ENCODE measurements around the gene MYO5B.
A peak's percentile ranks its signal among the peaks of the same experiment; 100 is the strongest.
"Not testable (repeated sequence)": the region's sequence is repeated elsewhere in the genome, so short reads cannot be mapped to it uniquely, and the experiment has no call there.

MYO5B gene

DNA sequence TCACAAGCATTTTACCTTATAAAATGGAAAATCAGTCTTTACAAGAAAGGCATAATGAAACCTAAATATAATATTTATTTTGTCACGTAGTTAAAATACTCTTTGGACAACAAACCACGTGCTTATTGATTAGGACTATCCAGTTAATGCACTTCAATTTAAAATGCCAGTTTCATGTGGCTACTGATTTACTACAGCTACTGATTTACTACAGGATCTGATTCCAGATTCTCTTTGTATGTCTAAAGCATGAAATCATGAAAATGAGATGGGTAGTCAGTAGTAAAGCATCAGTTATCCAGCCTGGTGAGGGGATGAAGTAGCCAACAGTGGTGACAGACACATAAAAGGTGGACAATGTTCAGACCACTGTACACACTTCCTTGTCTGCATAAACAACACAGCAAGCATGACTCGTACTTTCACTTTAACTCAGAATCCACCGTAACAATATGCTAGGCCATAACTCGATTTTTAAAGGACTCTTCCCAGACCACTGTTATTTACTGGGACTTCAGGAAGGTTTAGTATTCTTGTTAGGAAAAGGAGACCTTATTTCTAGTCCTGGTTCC, 406.5 kb downstream of the MYO5B start:
- H3K4me3 ChIP-seq (ENCODE audit: low read depth, low read length), result no peak overlapping the region
- peak; percentile 22 for DNase-seq
- no peak overlapping the region for H3K27ac ChIP-seq
- peaks cover 13% of the 10 kb centered on the region for H3K36me3 ChIP-seq (replicated peaks)
- TF ChIP-seq, protein P1, sequence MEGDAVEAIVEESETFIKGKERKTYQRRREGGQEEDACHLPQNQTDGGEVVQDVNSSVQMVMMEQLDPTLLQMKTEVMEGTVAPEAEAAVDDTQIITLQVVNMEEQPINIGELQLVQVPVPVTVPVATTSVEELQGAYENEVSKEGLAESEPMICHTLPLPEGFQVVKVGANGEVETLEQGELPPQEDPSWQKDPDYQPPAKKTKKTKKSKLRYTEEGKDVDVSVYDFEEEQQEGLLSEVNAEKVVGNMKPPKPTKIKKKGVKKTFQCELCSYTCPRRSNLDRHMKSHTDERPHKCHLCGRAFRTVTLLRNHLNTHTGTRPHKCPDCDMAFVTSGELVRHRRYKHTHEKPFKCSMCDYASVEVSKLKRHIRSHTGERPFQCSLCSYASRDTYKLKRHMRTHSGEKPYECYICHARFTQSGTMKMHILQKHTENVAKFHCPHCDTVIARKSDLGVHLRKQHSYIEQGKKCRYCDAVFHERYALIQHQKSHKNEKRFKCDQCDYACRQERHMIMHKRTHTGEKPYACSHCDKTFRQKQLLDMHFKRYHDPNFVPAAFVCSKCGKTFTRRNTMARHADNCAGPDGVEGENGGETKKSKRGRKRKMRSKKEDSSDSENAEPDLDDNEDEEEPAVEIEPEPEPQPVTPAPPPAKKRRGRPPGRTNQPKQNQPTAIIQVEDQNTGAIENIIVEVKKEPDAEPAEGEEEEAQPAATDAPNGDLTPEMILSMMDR (IDR thresholded peaks at IDR 0.05; ENCODE audit: low read depth, low read length, missing control alignments), result no peak
- in situ Hi-C loops (cut with HindIII; ENCODE audit: low pct_ligation_motif_present, low sequenced_read_pairs), result no loop called here
- H3K27me3 ChIP-seq (replicated peaks), result no peaks in the 10 kb centered on the region

DNA sequence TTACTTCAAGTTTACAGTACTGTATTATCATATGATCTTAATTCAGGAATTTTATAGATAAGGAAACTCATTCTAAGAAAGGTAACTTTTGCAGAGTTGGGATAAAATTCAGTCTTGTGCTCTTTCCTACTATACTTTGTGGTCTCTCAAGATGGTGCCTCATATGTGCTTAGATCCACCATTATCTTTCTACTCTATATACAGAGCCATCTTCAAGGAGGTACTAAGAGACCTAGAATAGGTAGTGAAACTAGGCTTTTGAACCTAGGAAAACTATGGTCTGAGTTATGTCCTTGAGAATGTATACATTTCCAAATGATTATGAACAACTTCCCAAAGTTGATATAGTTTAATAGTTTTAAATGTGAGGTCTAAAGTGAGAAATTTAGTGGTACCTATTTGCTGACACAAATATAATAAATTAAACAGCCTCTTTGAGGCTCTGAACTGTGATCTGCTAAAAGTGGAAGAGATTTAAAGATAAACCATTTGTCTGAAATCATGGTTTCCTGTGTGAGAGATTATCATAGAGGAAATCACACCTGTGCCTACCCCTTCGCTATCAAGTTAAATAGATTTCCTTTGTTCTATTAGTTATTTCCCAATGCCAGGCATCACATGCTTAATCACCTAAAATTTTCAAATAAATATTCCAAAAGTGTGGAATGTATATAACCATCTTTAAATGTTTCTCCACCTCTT, 408.8 kb downstream of the MYO5B start:
- Histone ChIP-seq H3K27me3 (replicated peaks) (no peaks in the 10 kb centered on the region), H3K27ac (no peak overlapping the region)
- in situ Hi-C loops (cut with HindIII; ENCODE audit: low pct_ligation_motif_present, low sequenced_read_pairs), result no loop called here

DNA sequence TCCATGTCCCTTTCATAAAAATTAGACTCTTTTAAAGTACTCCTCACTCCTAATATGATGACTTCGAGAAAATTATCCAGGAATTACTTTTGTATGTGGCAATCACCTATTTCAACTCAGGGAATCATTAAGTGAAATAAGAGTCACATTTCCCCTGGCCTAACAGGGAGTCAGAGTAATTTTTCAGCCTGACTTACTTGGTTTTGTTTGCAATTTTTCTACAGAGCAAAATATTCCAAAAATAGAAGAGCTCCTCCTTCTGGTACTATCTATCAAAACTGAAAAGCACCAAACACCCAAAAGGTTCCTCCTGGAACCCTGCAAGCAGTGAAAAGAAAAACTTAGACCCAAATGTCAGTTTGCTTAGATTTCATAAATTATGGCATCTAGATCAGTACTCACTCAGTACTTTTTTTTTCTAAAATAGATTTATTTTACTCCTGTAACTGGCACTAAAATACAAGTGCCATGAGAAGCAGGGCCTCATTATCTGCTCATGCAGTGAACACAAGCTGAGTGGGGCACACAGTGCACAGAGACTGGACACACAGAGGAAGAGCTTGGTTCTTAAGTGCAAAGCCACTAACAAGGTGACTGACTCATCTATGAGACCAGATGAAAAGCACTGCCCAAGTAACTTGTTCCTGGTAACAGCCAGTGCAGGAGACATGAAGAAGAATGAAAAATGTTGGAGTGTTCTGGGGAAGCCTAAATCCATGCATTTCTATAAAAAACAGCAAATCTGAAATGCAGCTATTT, 410.3 kb downstream of the MYO5B start:
- DNase-seq, result no peak
- Histone ChIP-seq H3K4me3 (ENCODE audit: low read depth, low read length) (no peak overlapping the region), H3K36me3 (replicated peaks) (no peaks in the 10 kb centered on the region), H3K27me3 (replicated peaks) (no peaks in the 10 kb centered on the region), H3K27ac (no peak overlapping the region)
- TF ChIP-seq, protein P1 (IDR thresholded peaks at IDR 0.05; ENCODE audit: low read depth, low read length, missing control alignments), result peak; percentile 28
- in situ Hi-C loops (cut with HindIII; ENCODE audit: low pct_ligation_motif_present, low sequenced_read_pairs), result no loop called here

More for the DNA sequence above, 408.8 kb downstream of the MYO5B start:
- TF ChIP-seq, protein P1 (IDR thresholded peaks at IDR 0.05; ENCODE audit: low read depth, low read length, missing control alignments), result no peak
- DNase-seq, result no peak
- H3K4me3 ChIP-seq (ENCODE audit: low read depth, low read length), result no peak overlapping the region
- peaks cover 9% of the 10 kb centered on the region for H3K36me3 ChIP-seq (replicated peaks)

DNA sequence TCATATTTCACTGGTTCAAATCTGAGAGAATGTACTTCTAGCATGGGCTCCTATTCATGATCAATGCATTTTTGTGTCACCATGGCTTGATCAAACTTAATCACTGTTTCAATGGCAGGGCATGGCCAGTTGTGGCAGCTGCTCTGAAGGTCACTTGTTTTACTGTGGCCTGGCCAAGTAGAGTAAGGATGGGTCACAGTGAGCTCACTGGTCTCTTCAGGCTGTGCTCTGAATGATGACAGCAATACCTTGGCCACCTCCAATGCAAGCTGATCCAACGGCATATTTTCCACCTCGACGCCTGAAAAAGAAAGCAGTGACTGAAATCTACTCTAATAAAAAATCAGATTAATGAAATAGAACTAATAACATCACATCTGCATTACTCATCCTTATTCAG, 411.3 kb downstream of the MYO5B start:
- H3K36me3 ChIP-seq (replicated peaks); in situ Hi-C loops (cut with HindIII; ENCODE audit: low pct_ligation_motif_present, low sequenced_read_pairs); H3K27ac ChIP-seq; H3K4me3 ChIP-seq (ENCODE audit: low read depth, low read length); DNase-seq; H3K27me3 ChIP-seq (replicated peaks): not testable (repeated sequence)

DNA sequence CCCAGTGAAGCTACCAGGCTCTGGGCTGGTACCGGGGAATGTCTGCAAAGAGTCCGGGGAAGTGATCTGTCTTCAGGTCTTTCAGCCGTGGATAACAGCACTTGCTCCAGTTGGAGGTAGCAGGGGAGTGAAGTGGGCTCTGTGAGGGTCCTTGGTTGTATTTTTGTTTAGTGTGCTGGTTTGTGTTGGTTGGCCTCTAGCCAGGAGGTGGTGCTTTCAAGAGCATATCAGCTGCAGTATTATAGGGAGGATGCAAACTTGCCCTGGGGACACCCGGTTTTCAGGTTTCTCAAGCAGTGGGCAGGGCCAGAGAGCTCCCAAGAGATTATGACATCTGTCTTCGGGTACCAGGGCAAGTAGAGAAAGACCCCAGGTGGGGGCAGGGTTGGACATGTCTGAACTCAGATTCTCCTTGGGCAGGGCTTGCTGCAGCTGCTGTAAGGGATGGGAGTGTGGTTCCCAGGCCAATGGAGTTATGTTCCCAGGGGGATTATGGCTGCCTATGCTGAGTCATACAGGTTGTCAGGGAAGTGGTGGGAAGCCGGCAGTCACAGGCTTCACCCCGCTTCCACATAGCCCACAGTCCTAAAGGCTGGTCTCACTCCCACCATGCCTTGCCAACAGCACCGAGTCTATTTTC, 416.0 kb downstream of the MYO5B start:
- Histone ChIP-seq H3K4me3 (ENCODE audit: low read depth, low read length) (no peak overlapping the region), H3K27me3 (replicated peaks) (no peaks in the 10 kb centered on the region), H3K36me3 (replicated peaks) (no peaks in the 10 kb centered on the region), H3K27ac (no peak overlapping the region)
- in situ Hi-C loops (cut with HindIII; ENCODE audit: low pct_ligation_motif_present, low sequenced_read_pairs), result no loop called here
- TF ChIP-seq, protein P1 (IDR thresholded peaks at IDR 0.05; ENCODE audit: low read depth, low read length, missing control alignments), result no peak
- peak; percentile 33 for DNase-seq
